MCF 10A (cell line): ENCODE results near the gene DACH1. TPM values are rescaled to one million over a fixed set of nuclear protein-coding genes. Genes with fewer than 3 reads are reported as not detected.

ENCODE experiments used
- BruUV-seq: library from RNA; stranded (reverse); fragments of 400-500 nt; replicated peaks from 2 replicates; lab custom pipeline; 2021; lab: Mats Ljungman, UMichigan
- CTCF ChIA-PET: fragments of 300-600 bp; sonication (Branson Sonifier 250); formaldehyde crosslinking; extraction: SDS; loops from one replicate; lab custom pipeline; 2021; ENCODE audit warnings: antibody characterized with exemption, inconsistent platforms; lab: Yijun Ruan, JAX
- POLR2A ChIA-PET: fragments of 300-600, 350-650 bp; sonication (Branson Sonifier 250); formaldehyde crosslinking; extraction: SDS; loops from one replicate; lab custom pipeline; 2020; ENCODE audit warnings: antibody characterized with exemption, inconsistent platforms; lab: Yijun Ruan, JAX
- DNase-seq: peaks from one replicate; pipeline ENCODE4 v3.0.0-alpha.2; 2018; ENCODE audit not compliant: unreplicated experiment
- H3K27ac Mint-ChIP-seq: one replicate; pipeline ENCODE4 v1.8.0; 2022; ENCODE audit warnings: mild to moderate bottlenecking, low read depth, mixed read lengths; ENCODE audit not compliant: unreplicated experiment
- H3K27me3 Mint-ChIP-seq: one replicate; pipeline ENCODE4 v1.8.0; 2022; ENCODE audit warnings: mixed read lengths; ENCODE audit not compliant: insufficient read depth, unreplicated experiment
- H3K36me3 Mint-ChIP-seq: one replicate; pipeline ENCODE4 v1.8.0; 2022; ENCODE audit warnings: mild to moderate bottlenecking, moderate library complexity, mixed read lengths; ENCODE audit not compliant: insufficient read depth, unreplicated experiment
- H3K4me1 Mint-ChIP-seq: one replicate; pipeline ENCODE4 v1.8.0; 2022; ENCODE audit warnings: mixed read lengths; ENCODE audit not compliant: insufficient read depth, unreplicated experiment
- H3K4me3 Mint-ChIP-seq: one replicate; pipeline ENCODE4 v1.8.0; 2022; ENCODE audit warnings: mild to moderate bottlenecking, moderate library complexity, mixed read lengths; ENCODE audit not compliant: unreplicated experiment
- H3K9me3 Mint-ChIP-seq: one replicate; pipeline ENCODE4 v1.8.0; 2022; ENCODE audit warnings: mixed read lengths; ENCODE audit not compliant: unreplicated experiment
- CTCF ChIP-seq: fragments of 200-600 bp; IDR thresholded peaks from one replicate; pipeline ENCODE4 v1.8.0; 2022; ENCODE audit warnings: antibody characterized with exemption, mild to moderate bottlenecking; ENCODE audit not compliant: unreplicated experiment
- intact Hi-C: fragments of 100-400 bp; cut with micrococcal nuclease; formaldehyde crosslinking; loops from 2 replicates; pipeline ENCODE4 v1.14.1; 2022
- total RNA-seq: library from RNA; stranded (reverse); gene quantifications from 2 replicates; pipeline ENCODE4 v1.2.3, GENCODE V29; 2022

Gene DACH1
- total RNA-seq, 1 experiment from 2014 or later: not detected

- DNase-seq: no peak
- BruUV-seq: no TSS peak
- Mint-ChIP-seq H3K27ac (no peak overlapping the region), H3K9me3 (no peaks in the 10 kb centered on the region), H3K27me3 (peaks cover 71% of the 10 kb centered on the region), H3K36me3 (no peaks in the 10 kb centered on the region), H3K4me3 (no peak overlapping the region), H3K4me1 (no peaks in the 10 kb centered on the region)
- ChIA-PET CTCF (interaction anchor here (0.6 to 0.7 kb wide), 2 partner anchors 16 to 429 kb away, joined by 3 to 5 read pairs; no protein-coding TSS in a partner anchor), POLR2A (no interaction called here)
- no peak for TF ChIP-seq CTCF
- intact Hi-C loops: no loop called here
Measured at GRCh38 chr13:71801781-71802180, 65.2 kb downstream of the DACH1 start.

- no peak overlapping the region for H3K4me3 Mint-ChIP-seq
- no peak overlapping the region for H3K27ac Mint-ChIP-seq
- no peaks in the 10 kb centered on the region for H3K36me3 Mint-ChIP-seq
- no TSS peak for BruUV-seq
- peaks cover 71% of the 10 kb centered on the region for H3K27me3 Mint-ChIP-seq
- no peak for DNase-seq
- no peaks in the 10 kb centered on the region for H3K9me3 Mint-ChIP-seq
- H3K4me1 Mint-ChIP-seq: no peaks in the 10 kb centered on the region
- TF ChIP-seq CTCF: no peak
- ChIA-PET CTCF (interaction anchor here (0.6 to 0.7 kb wide), 2 partner anchors 74 to 430 kb away, joined by 3 read pairs; no protein-coding TSS in a partner anchor), POLR2A (no interaction called here)
- intact Hi-C loops: no loop called here
Measured at GRCh38 chr13:71801165-71801760, 65.7 kb downstream of the DACH1 start.

GRCh38 chr13:71799324-71799723 is 67.7 kb downstream of the DACH1 start:
- H3K36me3 Mint-ChIP-seq: no peaks in the 10 kb centered on the region
- no peak overlapping the region for H3K27ac Mint-ChIP-seq
- H3K9me3 Mint-ChIP-seq: no peaks in the 10 kb centered on the region
- intact Hi-C loops: no loop called here
- no peak overlapping the region for H3K4me3 Mint-ChIP-seq
- TF ChIP-seq CTCF: no peak
- ChIA-PET POLR2A (no interaction called here), CTCF (no interaction called here)
- BruUV-seq: no TSS peak
- peaks cover 79% of the 10 kb centered on the region for H3K27me3 Mint-ChIP-seq
- H3K4me1 Mint-ChIP-seq: no peaks in the 10 kb centered on the region
- DNase-seq: no peak

- BruUV-seq: no TSS peak
- Mint-ChIP-seq H3K36me3 (no peaks in the 10 kb centered on the region), H3K27ac (no peak overlapping the region), H3K27me3 (peaks cover 79% of the 10 kb centered on the region), H3K9me3 (no peaks in the 10 kb centered on the region), H3K4me1 (no peaks in the 10 kb centered on the region), H3K4me3 (no peak overlapping the region)
- ChIA-PET POLR2A (no interaction called here), CTCF (no interaction called here)
- no peak for TF ChIP-seq CTCF
- intact Hi-C loops: no loop called here
- DNase-seq: no peak
Measured at GRCh38 chr13:71798707-71799106, 68.3 kb downstream of the DACH1 start.
